GM12801 (cell line): ENCODE results near the gene CERS4.

Source experiments
- CTCF ChIP-seq: IDR thresholded peaks from one replicate; pipeline ENCODE4 v1.5.1; 2011; ENCODE audit warnings: control low read depth; ENCODE audit not compliant: insufficient read length; ENCODE audit errors: extremely low read depth

CERS4 gene

GRCh38 chr19:8184274-8184673, 24.9 kb upstream of the CERS4 start:
- TF ChIP-seq CTCF = no peak

GRCh38 chr19:8185343-8186068, 23.7 kb upstream of the CERS4 start:
- no peak for TF ChIP-seq CTCF

- TF ChIP-seq CTCF = no peak
Observed at GRCh38 chr19:8192221-8192820, 16.8 kb upstream of the CERS4 start.

GRCh38 chr19:8194528-8195267, 14.5 kb upstream of the CERS4 start:
- no peak for TF ChIP-seq CTCF

GRCh38 chr19:8196271-8196927, 12.8 kb upstream of the CERS4 start:
- no peak for TF ChIP-seq CTCF

GRCh38 chr19:8204961-8205360, 4.2 kb upstream of the CERS4 start:
- no peak for TF ChIP-seq CTCF

- TF ChIP-seq CTCF = no peak
Observed at GRCh38 chr19:8206147-8207087, 2.8 kb upstream of the CERS4 start.
